GM21381 (cell line): ENCODE results near the gene ABCC10.
"Not testable (repeated sequence)": the region's sequence is repeated elsewhere in the genome, so short reads cannot be mapped to it uniquely, and the experiment has no call there.

ENCODE experiments used
- ATAC-seq: cut with Tn5 transposase; IDR thresholded peaks from one replicate; pipeline ENCODE4 v1.9.1; 2021; ENCODE audit warnings: mild to moderate bottlenecking, moderate library complexity; ENCODE audit not compliant: unreplicated experiment

Gene ABCC10

DNA sequence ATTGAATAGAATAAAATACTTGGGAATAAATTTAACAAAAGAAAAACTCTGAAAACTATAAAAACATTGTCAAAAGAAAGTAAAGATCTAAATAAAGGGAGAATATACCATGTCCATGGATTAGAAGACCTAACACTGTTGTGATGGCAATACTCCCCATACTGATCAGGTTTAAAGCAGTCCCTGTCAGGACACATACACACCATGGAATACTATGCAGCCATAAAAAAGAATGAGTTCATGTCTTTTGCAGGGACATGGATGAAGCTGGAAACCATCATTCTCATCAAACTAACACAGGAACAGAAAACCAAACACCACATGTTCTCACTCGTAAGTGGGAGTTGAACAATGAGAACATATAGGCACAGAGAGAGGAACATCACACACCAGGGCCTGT, 16.6 kb upstream of the ABCC10 start:
- ATAC-seq, result not testable (repeated sequence)

DNA sequence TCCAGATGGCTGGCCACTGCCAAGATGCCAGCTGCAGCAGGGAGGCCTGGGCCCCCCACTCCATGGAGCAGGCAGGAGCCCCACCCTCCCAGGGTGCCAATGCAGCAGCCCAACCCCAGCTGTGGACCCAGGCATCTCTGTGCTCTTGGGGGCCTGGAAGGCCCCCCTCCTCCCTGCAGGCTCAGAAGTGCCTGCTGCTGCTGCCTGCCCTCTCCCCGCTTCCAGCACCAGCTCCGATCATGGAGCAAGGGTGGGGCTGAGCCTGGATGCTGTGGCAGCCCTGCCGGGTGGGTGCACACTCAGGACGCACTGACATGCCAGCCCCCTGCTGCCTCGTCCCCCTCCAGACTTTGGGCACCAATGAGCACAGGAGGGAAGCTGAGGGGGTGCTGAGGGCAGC, 14.8 kb upstream of the ABCC10 start:
- ATAC-seq, result no peak

DNA sequence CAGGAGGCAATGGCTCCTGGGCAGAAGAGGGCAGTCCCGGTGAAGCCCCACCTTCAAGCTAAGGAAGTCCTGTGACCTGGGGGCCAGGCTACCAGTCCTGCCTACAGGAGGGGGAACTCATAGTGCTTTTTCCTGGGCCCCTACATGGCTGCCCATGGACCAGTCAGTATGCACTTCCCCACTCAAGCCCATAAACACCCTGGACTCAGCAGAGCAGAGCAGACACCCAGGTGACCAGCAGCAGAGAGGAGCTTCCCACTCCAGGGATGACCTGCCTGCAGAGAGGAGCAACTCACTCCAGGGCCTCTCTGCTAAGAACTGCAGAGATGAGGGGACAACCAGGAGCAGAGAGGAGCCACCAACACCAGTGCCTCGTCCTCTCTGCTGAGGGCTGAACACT, 14.3 kb upstream of the ABCC10 start:
- ATAC-seq, result no peak

DNA sequence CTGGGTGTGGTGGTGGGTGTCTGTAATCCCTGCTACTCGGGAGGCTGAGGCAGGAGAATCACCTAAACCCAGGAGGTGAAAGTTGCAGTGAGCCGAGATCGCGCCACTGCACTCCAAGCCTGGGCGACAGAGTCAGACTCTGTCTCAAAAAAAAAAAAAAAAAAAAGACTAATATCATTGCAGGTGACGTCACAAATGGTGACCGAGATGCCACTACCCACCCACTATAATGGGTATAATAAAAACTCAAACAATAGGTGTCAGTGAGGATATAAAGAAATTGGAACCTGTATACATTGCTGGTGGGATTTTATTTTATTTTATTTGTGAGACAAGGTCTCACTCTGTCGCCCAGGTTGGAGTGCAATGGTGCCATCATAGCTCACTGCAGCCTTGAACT, 12.1 kb upstream of the ABCC10 start:
- not testable (repeated sequence) for ATAC-seq

DNA sequence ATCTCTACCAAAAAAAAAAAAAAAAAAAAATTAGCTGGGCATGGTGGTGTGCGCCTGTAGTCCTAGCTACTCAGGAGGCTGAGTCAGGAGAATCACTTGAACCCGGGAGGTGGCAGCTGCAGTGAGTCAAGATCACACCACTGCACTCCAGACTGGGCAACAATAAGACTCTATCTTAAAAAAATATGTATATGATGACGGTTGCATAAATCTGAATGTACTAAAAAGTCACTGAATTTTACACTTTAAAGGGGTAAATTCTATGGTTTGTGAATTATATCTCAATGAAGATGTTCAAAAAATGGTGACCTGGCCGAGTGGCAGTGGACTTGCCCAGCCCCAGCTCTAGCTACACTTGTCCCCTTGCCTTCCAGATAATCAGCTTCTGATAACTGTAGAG, 10.4 kb upstream of the ABCC10 start:
- ATAC-seq, result no peak

DNA sequence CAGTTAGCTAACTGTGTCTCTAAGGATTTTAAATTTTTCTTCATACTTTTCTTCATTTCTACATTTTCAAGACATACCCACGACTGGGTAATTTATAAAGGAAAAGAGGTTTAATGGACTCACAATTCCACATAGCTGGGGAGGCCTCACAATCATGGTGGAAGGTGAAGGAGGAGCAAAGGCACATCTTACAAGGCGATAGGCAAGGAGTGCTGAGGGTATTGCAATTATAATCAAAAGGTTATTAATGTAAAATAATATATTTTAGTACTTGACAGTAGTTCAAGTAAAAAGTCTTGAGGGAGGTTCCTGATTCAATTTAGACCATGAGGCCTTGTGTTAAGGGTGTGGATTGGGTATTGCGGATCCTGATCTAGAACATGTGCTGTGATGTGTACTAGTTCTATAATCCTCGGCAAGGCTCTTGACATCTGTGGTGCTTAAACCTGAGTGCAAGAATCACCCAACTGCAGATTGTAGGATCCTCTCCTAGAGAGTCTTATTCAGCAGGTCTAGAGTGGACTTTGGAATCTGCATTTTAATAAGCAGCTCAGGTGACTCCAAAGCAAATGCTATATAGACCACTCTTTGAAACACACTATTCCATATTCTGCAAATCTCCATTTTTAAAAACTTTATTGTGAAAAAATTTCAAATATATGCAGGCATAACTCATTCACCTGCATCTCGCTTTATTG, 7.2 kb upstream of the ABCC10 start:
- no peak for ATAC-seq

DNA sequence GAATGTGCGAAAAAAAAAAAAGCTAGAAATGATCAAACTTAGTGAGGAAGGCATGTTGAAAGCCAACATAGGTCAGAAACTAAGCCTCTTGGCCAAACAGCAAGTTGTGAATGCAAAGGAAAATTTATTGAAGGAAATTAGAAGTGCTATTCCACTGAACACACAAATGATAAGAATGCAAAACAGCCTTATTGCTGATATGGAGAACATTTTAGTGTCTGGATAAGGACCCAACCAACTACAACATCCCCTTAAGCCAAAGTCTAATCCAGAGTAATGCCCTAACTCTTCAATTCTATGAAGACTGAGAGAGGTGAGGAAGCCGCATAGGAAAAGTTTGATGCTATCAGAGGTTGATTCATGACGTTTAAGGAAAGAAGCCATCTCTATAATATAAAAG, 5.5 kb upstream of the ABCC10 start:
- no peak for ATAC-seq

DNA sequence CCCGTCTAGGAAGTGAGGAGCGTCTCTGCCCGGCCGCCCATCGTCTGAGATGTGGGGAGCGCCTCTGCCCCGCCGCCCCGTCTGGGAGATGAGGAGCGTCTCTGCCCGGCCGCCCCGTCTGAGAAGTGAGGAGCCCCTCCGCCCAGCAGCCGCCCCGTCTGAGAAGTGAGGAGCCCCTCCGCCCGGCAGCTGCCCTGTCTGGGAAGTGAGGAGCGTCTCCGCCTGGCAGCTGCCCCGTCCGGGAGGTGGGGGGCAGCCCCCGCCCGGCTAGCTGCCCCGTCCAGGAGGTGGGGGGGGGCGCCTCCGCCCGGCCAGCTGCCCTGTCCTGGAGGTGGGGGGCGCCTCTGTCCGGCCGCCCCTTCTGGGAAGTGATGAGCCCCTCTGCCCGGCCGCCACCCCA, 2.3 kb upstream of the ABCC10 start:
- ATAC-seq, result not testable (repeated sequence)

GRCh38 chr6:43426928-43427405, 374 bp upstream of the ABCC10 start:
- no peak for ATAC-seq

DNA sequence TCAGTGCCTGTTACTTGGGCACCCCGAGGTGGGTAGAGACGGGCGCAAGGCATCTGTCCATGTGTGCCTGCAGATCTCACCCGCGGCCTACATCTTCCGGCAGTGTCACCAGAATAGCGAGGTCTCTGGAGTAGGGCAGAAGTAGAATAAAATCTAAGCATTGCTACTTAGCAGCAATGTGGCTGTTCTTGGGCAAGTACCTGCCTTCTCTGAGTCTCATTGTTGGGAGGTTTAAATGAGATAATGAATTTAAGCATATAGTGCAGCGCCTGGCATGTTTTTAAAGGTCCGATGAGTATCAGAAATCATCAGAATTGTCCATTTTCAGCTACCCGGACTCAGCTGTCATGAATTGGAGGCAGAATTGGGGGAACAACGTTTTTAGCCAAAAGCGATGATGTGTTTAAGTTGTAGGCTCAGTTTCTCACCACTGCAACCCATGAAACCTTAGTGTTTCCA, 800 bp downstream of the ABCC10 start:
- ATAC-seq, result peak; percentile 22

DNA sequence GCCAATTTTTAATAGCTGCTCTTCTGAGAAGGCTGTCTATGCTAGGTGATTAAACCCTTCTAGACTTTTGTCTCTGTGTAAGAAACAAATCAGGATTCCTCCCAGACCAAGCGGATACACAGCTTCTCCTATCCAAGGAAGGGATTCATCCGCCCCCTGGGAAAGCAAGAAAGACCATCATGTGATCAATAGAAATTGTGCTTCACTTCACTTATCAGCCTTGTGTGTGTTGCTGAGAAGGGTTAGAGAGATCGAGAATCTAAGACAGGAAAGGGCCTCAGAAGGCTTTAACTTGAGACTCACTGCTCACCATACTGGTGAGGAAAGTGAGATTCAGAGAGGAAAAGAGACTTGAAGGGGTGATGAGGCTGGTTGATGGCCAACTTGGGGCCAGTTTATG, 1.5 kb downstream of the ABCC10 start:
- no peak for ATAC-seq

DNA sequence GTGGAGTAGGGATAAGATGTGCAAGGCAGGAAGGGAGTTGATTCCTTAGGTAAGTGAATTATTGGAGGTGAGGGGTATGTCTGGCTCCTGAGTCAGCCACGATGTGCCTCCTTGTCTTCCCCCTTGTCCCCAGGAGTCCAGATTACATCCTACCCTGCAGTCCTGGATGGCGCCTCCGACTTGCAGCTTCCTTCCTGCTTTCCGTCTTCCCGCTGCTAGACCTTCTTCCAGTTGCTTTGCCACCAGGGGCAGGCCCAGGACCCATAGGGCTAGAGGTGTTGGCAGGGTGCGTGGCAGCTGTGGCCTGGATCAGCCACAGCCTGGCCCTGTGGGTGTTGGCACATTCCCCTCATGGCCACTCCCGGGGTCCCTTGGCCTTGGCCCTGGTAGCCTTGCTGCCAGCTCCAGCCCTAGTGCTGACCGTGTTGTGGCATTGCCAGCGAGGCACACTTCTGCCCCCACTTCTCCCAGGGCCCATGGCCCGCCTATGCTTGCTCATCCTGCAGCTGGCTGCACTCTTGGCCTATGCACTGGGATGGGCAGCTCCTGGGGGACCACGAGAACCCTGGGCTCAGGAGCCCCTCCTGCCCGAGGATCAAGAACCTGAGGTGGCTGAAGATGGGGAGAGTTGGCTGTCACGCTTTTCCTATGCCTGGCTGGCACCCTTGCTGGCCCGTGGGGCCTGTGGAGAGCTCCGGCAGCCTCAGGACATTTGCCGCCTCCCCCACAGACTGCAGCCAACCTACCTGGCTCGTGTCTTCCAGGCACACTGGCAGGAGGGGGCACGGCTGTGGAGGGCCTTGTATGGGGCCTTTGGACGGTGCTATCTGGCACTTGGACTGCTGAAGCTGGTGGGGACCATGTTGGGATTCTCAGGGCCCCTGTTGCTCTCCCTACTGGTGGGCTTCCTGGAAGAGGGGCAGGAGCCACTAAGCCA, 4.9 kb downstream of the ABCC10 start:
- ATAC-seq, result no peak

DNA sequence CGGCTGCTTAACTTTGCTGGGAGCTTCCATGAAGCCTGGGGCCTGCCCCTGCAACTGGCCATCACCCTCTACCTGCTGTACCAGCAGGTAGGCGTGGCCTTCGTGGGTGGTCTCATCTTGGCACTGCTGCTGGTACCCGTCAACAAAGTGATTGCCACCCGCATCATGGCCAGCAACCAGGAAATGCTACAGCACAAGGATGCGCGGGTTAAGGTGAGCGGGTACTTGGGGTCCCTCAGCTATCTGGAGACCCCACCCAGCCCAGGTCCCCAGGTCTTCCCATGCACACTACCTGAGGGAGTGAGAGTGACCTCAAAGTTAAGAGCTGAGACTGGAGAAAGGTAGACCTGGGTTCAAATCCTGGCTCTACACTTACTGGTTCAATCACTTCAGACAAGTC, 5.8 kb downstream of the ABCC10 start:
- no peak for ATAC-seq

DNA sequence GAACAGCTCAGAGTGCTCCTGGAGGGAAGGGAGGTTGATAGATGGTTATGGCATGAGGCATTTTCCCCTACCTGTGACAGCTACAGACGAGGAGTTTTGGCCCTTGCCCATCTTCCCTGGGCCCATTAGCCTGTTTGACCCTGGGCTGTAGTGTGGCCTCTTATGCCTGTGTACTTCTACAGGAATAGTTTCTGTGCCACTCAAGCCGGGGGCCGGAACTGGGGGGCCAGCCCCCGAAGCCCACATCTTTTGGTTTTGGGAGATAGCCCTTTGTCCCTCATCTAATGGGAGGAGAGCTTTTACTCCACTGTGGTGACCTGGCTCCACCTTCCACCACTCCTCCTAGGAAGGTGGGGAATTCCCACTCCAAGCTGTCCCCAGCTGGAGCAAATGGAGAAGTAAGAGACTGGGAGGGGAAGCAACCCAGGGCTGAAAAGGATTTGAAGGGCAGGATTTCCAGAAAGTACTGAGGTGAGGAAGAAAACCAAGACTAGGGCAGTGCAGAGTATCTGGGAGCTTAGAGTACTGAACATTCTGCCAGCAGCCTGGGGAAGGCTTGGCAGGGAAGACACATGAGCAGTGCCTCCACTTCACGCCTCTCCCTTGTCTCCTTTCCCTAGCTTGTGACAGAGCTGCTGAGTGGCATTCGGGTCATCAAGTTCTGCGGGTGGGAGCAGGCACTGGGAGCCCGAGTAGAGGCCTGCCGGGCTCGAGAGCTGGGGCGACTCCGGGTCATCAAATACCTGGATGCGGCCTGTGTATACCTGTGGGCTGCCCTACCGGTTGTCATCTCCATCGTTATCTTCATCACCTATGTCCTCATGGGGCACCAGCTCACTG, 6.9 kb downstream of the ABCC10 start:
- no peak for ATAC-seq

DNA sequence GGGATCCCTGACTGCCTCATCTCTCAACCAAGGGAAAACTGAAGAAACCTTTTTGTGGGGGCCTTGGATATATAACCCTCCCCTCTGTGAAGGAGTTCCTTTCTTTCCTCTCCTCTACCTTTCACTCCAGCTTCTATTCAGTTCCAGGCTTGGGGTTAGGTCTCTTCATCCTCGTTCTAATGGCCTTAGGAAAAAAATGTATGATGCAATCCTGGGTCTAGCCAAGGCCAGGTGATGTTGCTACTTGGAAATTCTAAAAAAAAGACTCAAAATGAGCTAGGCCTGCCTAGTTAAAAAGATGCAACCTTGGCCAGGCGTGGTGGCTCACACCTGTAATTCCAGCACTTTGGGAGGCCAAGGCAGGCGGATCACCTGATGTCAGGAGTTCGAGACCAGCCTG, 7.6 kb downstream of the ABCC10 start:
- ATAC-seq, result no peak

DNA sequence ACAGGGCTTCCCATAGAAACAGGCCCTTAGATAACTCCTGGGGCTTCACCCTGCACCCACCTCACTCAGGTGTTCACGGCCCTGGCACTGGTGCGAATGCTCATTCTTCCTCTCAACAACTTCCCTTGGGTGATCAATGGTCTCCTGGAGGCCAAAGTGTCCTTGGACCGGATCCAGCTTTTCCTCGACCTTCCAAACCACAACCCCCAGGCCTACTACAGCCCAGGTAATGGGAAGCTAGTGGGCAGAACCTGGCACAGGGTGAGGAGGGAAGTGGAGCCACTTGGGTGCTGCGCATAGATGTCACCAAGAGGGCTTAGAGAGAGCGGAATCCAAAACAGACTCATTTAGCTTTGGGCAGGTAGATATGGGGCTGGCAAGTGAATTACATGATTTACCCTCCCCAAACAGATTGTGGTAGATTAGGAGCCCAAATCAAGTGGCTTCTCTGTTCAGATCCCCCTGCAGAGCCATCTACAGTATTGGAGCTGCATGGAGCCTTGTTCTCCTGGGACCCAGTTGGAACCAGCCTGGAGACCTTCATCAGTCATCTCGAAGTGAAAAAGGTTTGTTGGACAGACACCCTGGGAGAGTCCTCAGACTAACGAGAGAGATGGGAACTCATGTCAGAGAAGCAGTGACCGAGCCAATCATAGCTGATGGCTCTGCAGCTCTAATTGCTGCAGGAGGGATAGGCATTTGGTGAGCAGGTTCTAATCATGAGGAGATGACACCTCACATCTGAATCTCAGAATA, 8.5 kb downstream of the ABCC10 start:
- no peak for ATAC-seq

GRCh38 chr6:43436577-43437282, 9.4 kb downstream of the ABCC10 start:
- ATAC-seq, result no peak

- no peak for ATAC-seq
Observed at GRCh38 chr6:43437700-43438099, 10.4 kb downstream of the ABCC10 start.

GRCh38 chr6:43442935-43443334, 15.6 kb downstream of the ABCC10 start:
- no peak for ATAC-seq

DNA sequence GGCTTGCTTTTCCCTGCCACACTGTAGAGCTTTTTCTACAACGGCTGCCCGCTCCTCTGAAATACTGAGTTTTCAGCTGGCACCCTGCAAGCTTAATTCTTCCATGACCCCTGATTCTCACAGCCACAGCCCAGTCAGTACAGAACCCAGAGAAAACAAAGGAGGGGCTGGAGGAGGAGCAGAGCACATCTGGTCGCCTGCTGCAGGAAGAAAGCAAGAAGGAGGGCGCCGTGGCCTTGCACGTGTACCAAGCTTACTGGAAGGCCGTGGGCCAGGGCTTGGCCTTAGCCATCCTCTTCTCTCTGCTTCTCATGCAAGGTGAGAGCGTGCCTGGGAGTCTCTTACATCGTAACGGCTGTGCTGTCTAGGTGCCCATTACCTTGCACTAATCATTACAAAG, 16.7 kb downstream of the ABCC10 start:
- ATAC-seq, result no peak
